Neural cell (in vitro differentiated cells): ENCODE data around the gene ASIC4.

Experiments used
- EP300 ChIP-seq: fragments of 450-650 bp; conservative IDR thresholded peaks from 2 replicates; pipeline ENCODE4 v1.6.1; 2014; ENCODE audit warnings: antibody characterized with exemption, mild to moderate bottlenecking, moderate library complexity; ENCODE audit not compliant: poor library complexity, severe bottlenecking
- EZH2 ChIP-seq: fragments of 200-600, 300-800 bp; shearing (Covaris generic), sonication (generic); IDR thresholded peaks from 2 replicates; pipeline ENCODE4 v1.6.1; 2014; ENCODE audit warnings: antibody characterized with exemption, low read length, borderline replicate concordance, mild to moderate bottlenecking; ENCODE audit not compliant: insufficient read depth, poor library complexity, severe bottlenecking
- MXI1 ChIP-seq: fragments of 450-650 bp; conservative IDR thresholded peaks from 2 replicates; pipeline ENCODE4 v1.6.1; 2014; ENCODE audit warnings: antibody characterized with exemption, mild to moderate bottlenecking; ENCODE audit not compliant: poor library complexity, severe bottlenecking
- POLR2AphosphoS5 ChIP-seq: IDR thresholded peaks from 2 replicates; pipeline ENCODE4 v1.6.1; 2012
- SMC3 ChIP-seq: fragments of 450-650 bp; conservative IDR thresholded peaks from 2 replicates; pipeline ENCODE4 v1.6.1; 2014; ENCODE audit warnings: antibody characterized with exemption, mild to moderate bottlenecking, moderate library complexity; ENCODE audit not compliant: poor library complexity
- TAF1 ChIP-seq: IDR thresholded peaks from 2 replicates; pipeline ENCODE4 v1.6.1; 2012; ENCODE audit warnings: low read depth
- TF ChIP-seq, protein P1 (sequence below): fragments of 450-650 bp; IDR thresholded peaks from 2 replicates; pipeline ENCODE4 v1.5.1; 2014; ENCODE audit warnings: antibody characterized with exemption, mild to moderate bottlenecking, moderate library complexity; ENCODE audit not compliant: poor library complexity, severe bottlenecking

DNA sequence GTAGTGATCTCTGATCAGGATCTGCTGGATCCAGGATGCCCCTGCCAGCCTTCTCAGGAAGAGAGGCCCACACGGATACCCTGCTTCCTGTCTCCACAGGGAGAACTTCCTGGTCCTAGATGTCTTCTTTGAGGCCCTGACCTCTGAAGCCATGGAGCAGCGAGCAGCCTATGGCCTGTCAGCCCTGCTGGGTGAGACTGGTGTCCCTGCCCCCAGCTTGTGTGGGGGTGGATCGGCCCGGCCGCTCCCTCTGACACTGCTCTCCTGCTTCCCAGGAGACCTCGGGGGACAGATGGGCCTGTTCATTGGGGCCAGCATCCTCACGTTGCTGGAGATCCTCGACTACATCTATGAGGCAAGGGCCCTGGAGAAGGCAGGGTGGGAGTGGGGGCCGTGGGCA is 22.7 kb downstream of the ASIC4 start:
- TF ChIP-seq, protein P1, sequence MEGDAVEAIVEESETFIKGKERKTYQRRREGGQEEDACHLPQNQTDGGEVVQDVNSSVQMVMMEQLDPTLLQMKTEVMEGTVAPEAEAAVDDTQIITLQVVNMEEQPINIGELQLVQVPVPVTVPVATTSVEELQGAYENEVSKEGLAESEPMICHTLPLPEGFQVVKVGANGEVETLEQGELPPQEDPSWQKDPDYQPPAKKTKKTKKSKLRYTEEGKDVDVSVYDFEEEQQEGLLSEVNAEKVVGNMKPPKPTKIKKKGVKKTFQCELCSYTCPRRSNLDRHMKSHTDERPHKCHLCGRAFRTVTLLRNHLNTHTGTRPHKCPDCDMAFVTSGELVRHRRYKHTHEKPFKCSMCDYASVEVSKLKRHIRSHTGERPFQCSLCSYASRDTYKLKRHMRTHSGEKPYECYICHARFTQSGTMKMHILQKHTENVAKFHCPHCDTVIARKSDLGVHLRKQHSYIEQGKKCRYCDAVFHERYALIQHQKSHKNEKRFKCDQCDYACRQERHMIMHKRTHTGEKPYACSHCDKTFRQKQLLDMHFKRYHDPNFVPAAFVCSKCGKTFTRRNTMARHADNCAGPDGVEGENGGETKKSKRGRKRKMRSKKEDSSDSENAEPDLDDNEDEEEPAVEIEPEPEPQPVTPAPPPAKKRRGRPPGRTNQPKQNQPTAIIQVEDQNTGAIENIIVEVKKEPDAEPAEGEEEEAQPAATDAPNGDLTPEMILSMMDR: no peak
- TF ChIP-seq EZH2: no peak
- TF ChIP-seq MXI1: no peak
- no peak for TF ChIP-seq POLR2AphosphoS5
- TF ChIP-seq TAF1: no peak
- TF ChIP-seq SMC3: no peak
- no peak for TF ChIP-seq EP300
